Cardiac septum (tissue), 1 donor: ENCODE results near the gene TBX21. TPM values are rescaled to one million over a fixed set of nuclear protein-coding genes. Genes with fewer than 3 reads are reported as not detected.
A peak's percentile ranks its signal among the peaks of the same experiment; 100 is the strongest.

Source experiments
- DNase-seq: peaks from one replicate; pipeline ENCODE4 v3.0.0-alpha.2; 2020; ENCODE audit warnings: low spot score
- intact Hi-C: fragments of 100-400 bp; cut with DNase I; formaldehyde crosslinking; loops from one replicate; pipeline ENCODE4 v1.14.0; 2022
- total RNA-seq: library from RNA; stranded (reverse); fragmentation: NEBNext Ultra II Directional; extraction: Animal tissue kit (Norgen Biotek cat#: 25700); gene quantifications from one replicate; pipeline ENCODE4 v1.2.1, GENCODE V29; 2021
- donor health status: DM: no; HTN: no; CAD: no.

Gene TBX21
- total RNA-seq, 1 donor from 2014 or later, result 0.30 TPM

- DNase-seq, result no peak
- intact Hi-C loops, result loop anchor here (5.0 to 10.0 kb wide), 2 partner anchors 105 to 198 kb away; partner anchors contain the start of gene SP2
Measured at GRCh38 chr17:47696717-47697642, 36.1 kb upstream of the TBX21 start.

GRCh38 chr17:47697906-47698711 is 34.9 kb upstream of the TBX21 start:
- no peak for DNase-seq
- intact Hi-C loops, result loop anchor here (5.0 to 10.0 kb wide), 2 partner anchors 104 to 197 kb away; partner anchors contain the start of gene SP2

GRCh38 chr17:47698749-47699535 is 34.1 kb upstream of the TBX21 start:
- intact Hi-C loops, result loop anchor here (5.0 to 10.0 kb wide), 2 partner anchors 103 to 196 kb away; partner anchors contain the start of gene SP2
- peak; percentile 88 for DNase-seq

GRCh38 chr17:47699536-47699840 is 33.5 kb upstream of the TBX21 start:
- DNase-seq, result no peak

GRCh38 chr17:47700471-47701449 is 32.3 kb upstream of the TBX21 start:
- intact Hi-C loops, result no loop called here

More at GRCh38 chr17:47699536-47699840, 33.5 kb upstream of the TBX21 start:
- intact Hi-C loops, result loop anchor here (5.0 to 10.0 kb wide), 2 partner anchors 103 to 195 kb away; partner anchors contain the start of gene SP2

GRCh38 chr17:47701608-47702007 is 31.4 kb upstream of the TBX21 start:
- no peak for DNase-seq

More at GRCh38 chr17:47700471-47701449, 32.3 kb upstream of the TBX21 start:
- no peak for DNase-seq

GRCh38 chr17:47702391-47702995 is 30.5 kb upstream of the TBX21 start:
- no peak for DNase-seq
- intact Hi-C loops, result no loop called here

More at GRCh38 chr17:47701608-47702007, 31.4 kb upstream of the TBX21 start:
- intact Hi-C loops, result no loop called here

GRCh38 chr17:47703191-47703591 is 29.8 kb upstream of the TBX21 start:
- intact Hi-C loops, result no loop called here
- DNase-seq, result no peak

GRCh38 chr17:47703671-47704070 is 29.4 kb upstream of the TBX21 start:
- no peak for DNase-seq
- intact Hi-C loops, result no loop called here

GRCh38 chr17:47704116-47704515 is 28.9 kb upstream of the TBX21 start:
- peak; percentile 83 for DNase-seq
- intact Hi-C loops, result no loop called here

- intact Hi-C loops, result no loop called here
- no peak for DNase-seq
Measured at GRCh38 chr17:47704736-47705135, 28.3 kb upstream of the TBX21 start.

- no peak for DNase-seq
- intact Hi-C loops, result no loop called here
Measured at GRCh38 chr17:47705536-47706530, 27.2 kb upstream of the TBX21 start.

- DNase-seq, result no peak
- intact Hi-C loops, result no loop called here
Measured at GRCh38 chr17:47707056-47707804, 25.8 kb upstream of the TBX21 start.

GRCh38 chr17:47707884-47708283 is 25.2 kb upstream of the TBX21 start:
- no peak for DNase-seq

GRCh38 chr17:47708312-47708863 is 24.6 kb upstream of the TBX21 start:
- intact Hi-C loops, result no loop called here

More at GRCh38 chr17:47707884-47708283, 25.2 kb upstream of the TBX21 start:
- intact Hi-C loops, result no loop called here

More at GRCh38 chr17:47708312-47708863, 24.6 kb upstream of the TBX21 start:
- no peak for DNase-seq
